Colon (tissue), 2 donors: ENCODE results near the gene ERRFI1.

ENCODE experiments used
- FAIRE-seq: peaks from 2 replicates; lab custom pipeline; 2012; peaks lifted over from hg19 to GRCh38; lab: Jason Lieb, UNC
- donor health status: control.
- donor health status: control.

ERRFI1 gene

GRCh38 chr1:8003438-8004112 is 22.5 kb downstream of the ERRFI1 start:
- FAIRE-seq, result no peak

DNA sequence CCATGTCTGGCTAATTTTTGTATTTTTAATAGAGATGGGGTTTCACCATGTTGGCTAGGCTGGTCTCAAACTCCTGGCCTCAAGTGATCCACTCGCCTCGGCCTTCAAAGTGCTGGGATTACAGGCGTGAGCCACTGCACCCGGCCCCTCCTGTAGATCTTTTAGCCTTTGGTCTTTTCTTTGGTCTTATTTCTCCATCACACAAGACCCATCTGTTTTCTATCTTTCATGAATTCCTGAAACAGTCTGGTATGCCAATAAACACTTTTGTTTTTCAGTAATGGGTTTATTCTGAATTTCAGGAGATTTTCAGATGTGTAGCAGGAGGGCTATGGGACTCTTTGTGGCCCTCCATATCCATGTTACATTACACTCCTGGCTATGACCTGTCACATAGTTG is 23.2 kb downstream of the ERRFI1 start:
- FAIRE-seq, result no peak

GRCh38 chr1:8002329-8002910 is 23.7 kb downstream of the ERRFI1 start:
- FAIRE-seq, result no peak

DNA sequence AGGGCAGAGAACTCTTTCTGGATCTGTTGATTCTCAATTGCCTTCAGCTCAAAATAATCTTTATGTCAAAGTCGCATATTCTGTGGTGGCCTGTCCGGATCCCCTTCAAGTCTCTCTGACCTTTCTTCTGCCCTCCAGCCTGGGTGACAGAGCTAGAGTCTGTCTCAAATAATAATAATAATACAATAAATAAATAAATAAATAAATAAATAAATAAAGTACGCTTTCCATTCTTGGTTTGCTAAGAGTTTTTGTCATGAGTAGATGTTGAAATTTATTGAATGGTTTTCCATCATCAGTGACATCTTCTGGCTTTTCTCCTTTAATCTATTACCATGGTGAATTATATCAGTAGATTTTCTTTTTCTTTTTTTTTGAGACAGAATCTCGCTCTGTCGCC is 30.7 kb downstream of the ERRFI1 start:
- no peak for FAIRE-seq

- FAIRE-seq, result no peak
These were observed 31.3 kb downstream of the ERRFI1 start for GRCh38 chr1:7994827-7995226.

DNA sequence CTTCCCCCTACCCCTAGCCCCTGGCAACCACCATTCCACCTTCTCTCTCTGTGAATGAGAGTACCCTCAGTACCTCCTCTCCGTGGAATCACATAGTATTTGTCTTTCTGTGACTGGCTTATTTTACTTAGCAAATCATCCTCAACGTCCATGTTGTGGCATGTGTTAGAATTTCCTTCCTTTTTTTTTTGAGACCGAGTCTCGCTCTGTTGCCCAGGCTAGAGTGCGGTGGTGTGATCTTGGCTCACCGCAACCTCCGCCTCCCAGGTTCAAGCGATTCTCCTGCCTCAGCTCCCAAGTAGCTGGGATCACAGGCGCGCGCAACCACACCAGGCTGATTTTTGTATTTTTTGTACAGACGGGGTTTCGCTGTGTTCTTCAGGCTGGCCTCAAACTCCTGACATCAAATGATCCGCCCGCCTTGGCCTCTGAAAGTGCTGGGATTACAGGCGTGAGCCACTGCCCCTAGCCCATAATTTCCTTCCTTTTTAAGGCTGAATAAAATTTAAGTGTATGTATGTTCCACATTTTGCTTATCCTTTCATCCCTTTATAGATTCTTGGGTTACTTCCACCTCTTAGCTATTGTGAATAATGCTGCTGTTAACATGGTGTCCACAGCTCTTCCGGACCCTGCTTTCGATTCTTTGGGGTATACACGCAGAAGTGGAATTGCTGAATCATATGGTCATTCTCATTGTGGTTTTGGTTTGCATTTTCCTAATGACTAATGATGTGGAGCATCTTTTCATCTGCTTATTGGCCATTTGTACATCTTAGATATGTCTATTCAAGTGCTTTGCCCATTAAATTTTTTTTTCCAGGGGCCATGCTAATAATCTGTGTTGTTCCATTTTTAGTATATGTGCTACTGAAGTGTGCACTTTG is 32.3 kb downstream of the ERRFI1 start:
- no peak for FAIRE-seq

DNA sequence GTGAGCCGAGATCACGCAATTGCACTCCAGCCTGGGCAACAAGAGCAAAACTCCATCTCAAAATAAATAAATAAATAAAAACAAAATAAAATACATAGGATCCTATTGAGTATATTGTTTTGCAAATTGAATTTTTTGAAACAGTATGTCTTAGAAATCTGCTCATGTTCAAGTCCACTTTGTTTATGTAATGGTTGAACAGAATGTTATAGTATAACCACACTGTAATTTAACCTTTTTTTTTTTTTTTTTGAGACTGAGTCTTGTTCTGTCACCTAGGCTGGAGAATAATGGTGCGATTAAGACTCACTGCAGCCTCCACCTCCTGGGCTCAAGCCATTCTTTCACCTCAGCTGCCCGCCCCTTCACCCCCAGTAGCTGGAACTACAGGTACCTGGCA is 33.2 kb downstream of the ERRFI1 start:
- FAIRE-seq, result no peak

GRCh38 chr1:7991504-7992440 is 34.3 kb downstream of the ERRFI1 start:
- FAIRE-seq, result no peak

DNA sequence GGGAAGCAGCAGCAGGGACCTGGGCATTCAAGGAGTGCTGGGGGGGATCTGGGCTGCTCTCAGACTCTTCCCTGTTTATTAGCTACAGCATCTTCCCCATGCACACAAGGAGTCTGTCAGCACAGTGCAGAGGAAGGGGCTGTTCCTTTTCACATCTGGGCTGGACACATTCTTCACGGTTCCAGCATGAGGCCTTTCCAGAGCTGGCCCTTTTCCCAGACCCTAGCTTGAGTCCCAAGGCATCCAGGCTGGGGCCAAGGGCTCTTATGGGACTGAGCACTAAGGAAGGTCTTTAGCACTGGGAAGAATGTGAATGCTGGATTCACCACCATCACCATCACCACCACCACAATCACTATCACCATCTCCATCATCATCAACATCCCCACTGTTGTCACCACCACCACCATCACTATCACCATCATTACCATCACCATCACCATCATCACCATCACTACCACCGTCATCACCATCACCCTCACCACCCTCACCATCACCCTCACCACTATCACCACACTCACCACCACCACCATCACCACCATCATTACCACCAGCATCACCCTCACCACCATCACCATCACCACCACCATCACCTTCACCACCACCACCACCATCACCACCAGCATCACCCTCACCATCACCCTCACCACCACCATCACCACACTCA is 36.2 kb downstream of the ERRFI1 start:
- no peak for FAIRE-seq

DNA sequence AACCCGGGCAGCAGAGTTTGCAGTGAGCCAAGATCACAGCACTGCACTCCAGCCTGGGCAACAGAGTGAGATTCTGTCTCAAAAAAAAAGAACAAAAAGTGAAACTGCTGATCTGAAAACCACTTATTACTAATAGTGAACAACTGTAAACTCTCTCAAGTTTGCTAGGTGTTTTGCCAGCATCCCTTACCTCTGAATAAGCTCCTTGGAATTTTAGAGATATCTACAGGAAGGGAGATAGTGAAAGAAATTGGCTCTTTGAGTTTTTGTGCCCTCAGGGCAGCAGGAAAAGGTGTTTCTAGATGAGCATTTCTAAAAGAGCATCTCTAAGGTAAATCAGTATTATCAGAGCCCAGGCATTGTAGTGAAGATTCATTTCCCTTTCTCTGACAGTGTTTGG is 37.5 kb downstream of the ERRFI1 start:
- FAIRE-seq, result no peak

- FAIRE-seq, result no peak
These were observed 38.6 kb downstream of the ERRFI1 start for GRCh38 chr1:7987528-7987927.

DNA sequence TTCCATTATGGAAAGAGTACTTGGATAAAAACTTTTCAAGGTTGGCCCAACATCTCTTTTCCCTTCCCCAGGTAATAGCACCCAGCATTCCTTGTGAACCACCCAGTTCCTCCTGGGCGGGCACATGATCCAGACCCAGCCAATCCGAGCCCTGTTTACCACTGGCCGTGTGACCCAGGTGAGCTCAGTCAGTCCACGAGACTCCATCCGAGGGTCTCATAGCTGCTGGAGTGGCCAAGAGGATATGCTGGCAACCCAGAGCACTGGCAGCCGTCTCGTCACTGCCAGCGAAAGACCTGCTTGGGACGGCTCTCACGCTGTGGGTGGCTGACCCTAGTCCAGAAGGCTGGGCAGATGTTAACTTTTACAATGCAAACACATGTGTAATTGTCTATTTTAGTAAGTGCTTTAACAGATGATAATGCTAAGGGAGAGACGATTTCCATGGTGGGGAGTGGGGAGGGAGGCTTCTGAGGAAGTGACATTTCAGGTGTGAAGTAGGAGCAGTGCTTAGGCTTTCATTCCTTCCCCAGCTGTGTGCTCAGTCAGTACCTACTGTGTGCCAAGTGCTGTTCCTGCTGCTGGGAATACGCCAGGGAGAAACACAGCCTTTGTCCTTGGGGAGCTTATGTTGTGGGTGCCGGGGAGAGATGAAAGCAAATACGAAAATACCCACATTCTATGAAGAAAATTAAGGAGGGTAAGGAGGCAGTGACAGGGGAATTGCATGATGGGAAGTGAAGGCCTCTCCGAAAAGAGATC is 40.1 kb downstream of the ERRFI1 start:
- FAIRE-seq, result no peak

DNA sequence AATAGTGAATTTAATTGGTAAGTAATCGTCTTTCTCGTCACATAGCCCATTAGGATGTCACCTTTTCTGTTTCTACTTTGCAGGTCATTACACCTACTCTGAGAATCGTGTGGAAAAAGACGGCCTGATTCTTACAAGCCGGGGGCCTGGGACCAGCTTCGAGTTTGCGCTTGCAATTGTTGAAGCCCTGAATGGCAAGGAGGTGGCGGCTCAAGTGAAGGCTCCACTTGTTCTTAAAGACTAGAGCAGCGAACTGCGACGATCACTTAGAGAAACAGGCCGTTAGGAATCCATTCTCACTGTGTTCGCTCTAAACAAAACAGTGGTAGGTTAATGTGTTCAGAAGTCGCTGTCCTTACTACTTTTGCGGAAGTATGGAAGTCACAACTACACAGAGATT is 41.3 kb downstream of the ERRFI1 start:
- FAIRE-seq, result no peak

DNA sequence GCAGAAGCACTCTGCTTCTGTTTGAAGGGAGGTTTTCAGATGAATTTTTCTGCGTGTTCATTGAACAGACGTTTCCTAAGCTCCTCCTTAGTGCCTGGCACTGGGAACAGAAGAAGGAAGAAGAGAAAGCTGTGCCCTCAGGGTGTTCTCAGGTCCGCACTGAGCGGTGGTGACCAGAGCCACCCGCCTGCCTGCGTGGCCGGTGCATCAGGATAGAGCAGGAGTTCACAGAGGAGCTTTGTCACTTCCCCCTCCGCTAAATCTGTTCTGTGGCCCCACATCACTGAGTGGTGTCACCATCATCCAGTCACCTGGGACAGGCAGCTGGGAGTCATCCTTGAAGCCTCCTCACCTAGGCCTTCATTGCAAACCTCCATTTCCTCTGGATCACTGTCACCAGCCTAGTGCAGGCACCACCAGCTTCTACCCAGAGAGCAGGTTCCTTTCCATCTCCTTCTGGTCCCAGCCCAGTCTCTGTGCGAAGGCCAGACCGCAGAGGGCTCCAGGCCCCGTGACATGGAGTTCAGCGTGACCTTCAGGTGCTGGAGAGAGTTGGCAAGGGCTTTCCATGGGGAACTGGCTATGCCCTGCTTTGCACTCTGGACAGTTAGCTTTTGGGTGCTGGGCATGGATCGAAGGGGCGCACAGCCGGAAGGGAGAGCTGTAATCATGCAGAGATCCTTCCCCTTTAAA is 42.9 kb downstream of the ERRFI1 start:
- no peak for FAIRE-seq

DNA sequence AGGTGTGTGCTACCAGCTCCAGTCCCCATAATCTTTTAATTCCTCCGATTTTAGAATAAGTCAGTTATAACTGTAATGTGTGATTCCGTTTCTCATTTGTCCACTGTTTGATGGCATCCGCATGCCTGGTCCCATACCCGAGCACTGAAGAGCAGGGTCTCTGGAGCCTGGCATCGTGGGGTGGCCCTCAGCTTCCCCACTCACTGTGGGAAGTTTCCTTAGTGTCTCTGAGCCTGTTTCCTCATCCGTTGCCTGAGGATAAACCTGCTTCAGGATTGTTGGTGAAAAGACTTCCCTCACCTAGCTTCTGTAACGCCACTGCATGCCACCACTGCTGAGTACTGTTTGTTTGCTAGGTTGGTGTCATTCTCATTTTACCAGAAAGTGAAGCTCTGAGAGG is 45.1 kb downstream of the ERRFI1 start:
- no peak for FAIRE-seq

- no peak for FAIRE-seq
These were observed 50.8 kb downstream of the ERRFI1 start for GRCh38 chr1:7975212-7975865.

- no peak for FAIRE-seq
These were observed 53.0 kb downstream of the ERRFI1 start for GRCh38 chr1:7973086-7973485.

GRCh38 chr1:7972285-7972684 is 53.8 kb downstream of the ERRFI1 start:
- FAIRE-seq, result no peak

- no peak for FAIRE-seq
These were observed 55.1 kb downstream of the ERRFI1 start for GRCh38 chr1:7971024-7971423.

- no peak for FAIRE-seq
These were observed 55.9 kb downstream of the ERRFI1 start for GRCh38 chr1:7970246-7970645.
